Heart left ventricle (tissue), 13 donors: ENCODE data around the gene EGFL6.

Experiments
- POLR2A ChIP-seq, 2 donors: fragments of 450-650 bp; IDR thresholded peaks; one replicate each; pipeline ENCODE4 v1.6.1; 2017; ENCODE audit warnings: antibody characterized with exemption in 2 of 2, mild to moderate bottlenecking in 2 of 2, moderate library complexity in 2 of 2
- TF ChIP-seq, protein P1 (sequence below), 12 donors: fragments of 200-600 bp; sonication (generic) in 4 of 12; IDR thresholded peaks; one replicate each; pipeline versions ENCODE4 v1.5.0 to v1.8.0; 2018 to 2022; ENCODE audit warnings: antibody characterized with exemption in 12 of 12, mild to moderate bottlenecking in 5 of 12
- donor health status: ischemic (EF 13 %, LVEDD 7.1; RV severe dilation, severe dysfunction).
- donor health status: DM: no; HTN: yes; CAD: no.
- donor health status: DM: no; HTN: no; CAD: no.
- donor health status: ischemic (EF 25% LVEDD 6.9; RV normal size, moderate dysfunction).
- donor health status: ischemic (EF 25% LVEDD 5.7; RV mildly dilated, moderate dysfunction).
- donor health status: ischemic (EF 35%, LVEDD 5.7; RV mildly dilated, moderate dysfunction).
- donor health status: nonischemic (EF 11% LVEDD 7.7; RV severe dilation, severe dysfunction).
- donor health status: DM: yes; HTN: yes; CAD: no.
- donor health status: PGD.
- donor health status: ischemic (EF 29% LVEDD 5.4; RV normal size, mild dysfunction).
- donor health status: nonischemic (EF 23%, LVEDD 6.1; RV moderate dilation, normal function).

DNA sequence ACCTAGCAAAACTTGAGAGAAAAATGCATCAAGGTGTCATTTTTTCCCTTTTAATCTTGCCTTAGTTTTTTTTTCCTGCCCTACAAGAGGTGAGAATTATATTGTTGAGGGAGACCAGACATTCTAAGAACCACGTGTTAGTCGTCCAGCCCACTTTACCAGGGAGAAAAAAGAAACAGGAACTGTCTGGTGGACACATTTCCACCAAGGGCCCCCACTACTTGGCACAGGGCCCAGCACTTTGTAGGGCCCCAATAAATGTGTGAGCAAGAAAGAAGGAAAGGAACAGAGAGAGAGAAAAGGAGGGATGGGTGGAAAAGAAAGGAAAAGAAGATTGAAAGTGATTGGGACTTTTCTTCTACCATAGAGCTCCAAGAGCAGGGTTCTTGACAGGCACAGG lies 3.9 kb upstream of the EGFL6 start:
- TF ChIP-seq, protein P1, sequence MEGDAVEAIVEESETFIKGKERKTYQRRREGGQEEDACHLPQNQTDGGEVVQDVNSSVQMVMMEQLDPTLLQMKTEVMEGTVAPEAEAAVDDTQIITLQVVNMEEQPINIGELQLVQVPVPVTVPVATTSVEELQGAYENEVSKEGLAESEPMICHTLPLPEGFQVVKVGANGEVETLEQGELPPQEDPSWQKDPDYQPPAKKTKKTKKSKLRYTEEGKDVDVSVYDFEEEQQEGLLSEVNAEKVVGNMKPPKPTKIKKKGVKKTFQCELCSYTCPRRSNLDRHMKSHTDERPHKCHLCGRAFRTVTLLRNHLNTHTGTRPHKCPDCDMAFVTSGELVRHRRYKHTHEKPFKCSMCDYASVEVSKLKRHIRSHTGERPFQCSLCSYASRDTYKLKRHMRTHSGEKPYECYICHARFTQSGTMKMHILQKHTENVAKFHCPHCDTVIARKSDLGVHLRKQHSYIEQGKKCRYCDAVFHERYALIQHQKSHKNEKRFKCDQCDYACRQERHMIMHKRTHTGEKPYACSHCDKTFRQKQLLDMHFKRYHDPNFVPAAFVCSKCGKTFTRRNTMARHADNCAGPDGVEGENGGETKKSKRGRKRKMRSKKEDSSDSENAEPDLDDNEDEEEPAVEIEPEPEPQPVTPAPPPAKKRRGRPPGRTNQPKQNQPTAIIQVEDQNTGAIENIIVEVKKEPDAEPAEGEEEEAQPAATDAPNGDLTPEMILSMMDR (IDR thresholded peaks at IDR 0.05) = no peak
- TF ChIP-seq POLR2A (IDR thresholded peaks at IDR 0.05) = no peak
